Measurements from ENCODE around the gene RIPPLY2. TPM values are rescaled to one million over a fixed set of nuclear protein-coding genes. Genes with fewer than 3 reads are reported as not detected.
A peak's percentile ranks its signal among the peaks of the same experiment; 100 is the strongest.

RIPPLY2 gene
- polyA plus RNA-seq, 1 of the 3 experiments (the other 2 are of a cell fraction): 0.33 TPM

DNA sequence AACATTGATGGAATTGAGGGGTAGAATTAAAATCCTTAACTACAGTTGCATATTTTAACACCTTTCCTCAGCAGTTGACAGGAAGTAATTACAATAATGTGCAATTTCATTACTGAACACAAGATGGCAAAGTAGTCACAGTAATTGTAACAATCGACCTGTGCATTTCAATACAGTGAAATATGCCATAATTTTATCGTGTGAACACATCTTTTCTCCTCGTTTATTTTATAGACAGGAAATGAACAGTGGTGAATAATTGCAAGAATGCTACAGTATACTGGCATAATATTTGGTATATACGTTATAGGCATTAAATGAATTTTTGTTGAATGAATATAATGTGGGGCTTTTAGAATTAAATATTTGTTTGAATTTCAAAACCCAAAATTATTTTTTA is 31.4 kb downstream of the RIPPLY2 start:
- TF ChIP-seq SMC3 (IDR thresholded peaks at IDR 0.05; ENCODE audit: low read depth, low read length): peak; percentile 81
- TF ChIP-seq RAD21 (IDR thresholded peaks at IDR 0.05; ENCODE audit: low read length): peak; percentile 97
- no peak for TF ChIP-seq RCOR1 (IDR thresholded peaks at IDR 0.05; ENCODE audit: low read length)
- TF ChIP-seq, protein P1, sequence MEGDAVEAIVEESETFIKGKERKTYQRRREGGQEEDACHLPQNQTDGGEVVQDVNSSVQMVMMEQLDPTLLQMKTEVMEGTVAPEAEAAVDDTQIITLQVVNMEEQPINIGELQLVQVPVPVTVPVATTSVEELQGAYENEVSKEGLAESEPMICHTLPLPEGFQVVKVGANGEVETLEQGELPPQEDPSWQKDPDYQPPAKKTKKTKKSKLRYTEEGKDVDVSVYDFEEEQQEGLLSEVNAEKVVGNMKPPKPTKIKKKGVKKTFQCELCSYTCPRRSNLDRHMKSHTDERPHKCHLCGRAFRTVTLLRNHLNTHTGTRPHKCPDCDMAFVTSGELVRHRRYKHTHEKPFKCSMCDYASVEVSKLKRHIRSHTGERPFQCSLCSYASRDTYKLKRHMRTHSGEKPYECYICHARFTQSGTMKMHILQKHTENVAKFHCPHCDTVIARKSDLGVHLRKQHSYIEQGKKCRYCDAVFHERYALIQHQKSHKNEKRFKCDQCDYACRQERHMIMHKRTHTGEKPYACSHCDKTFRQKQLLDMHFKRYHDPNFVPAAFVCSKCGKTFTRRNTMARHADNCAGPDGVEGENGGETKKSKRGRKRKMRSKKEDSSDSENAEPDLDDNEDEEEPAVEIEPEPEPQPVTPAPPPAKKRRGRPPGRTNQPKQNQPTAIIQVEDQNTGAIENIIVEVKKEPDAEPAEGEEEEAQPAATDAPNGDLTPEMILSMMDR (IDR thresholded peaks at IDR 0.05): peak; percentile 82
- TF ChIP-seq JUND (IDR thresholded peaks at IDR 0.05): no peak
- TF ChIP-seq GATA2 (CRISPR knock-in tag; IDR thresholded peaks at IDR 0.05): peak; percentile 60
- Histone ChIP-seq H3F3A (replicated peaks; ENCODE audit: insufficient read depth) (no peaks in the 10 kb centered on the region), H3K4me2 (no peak overlapping the region), H3K9ac (no peak overlapping the region), H3K27me3 (ENCODE audit: insufficient read depth) (no peaks in the 10 kb centered on the region), H3K4me3 (ENCODE audit: low read depth in 2 of 2, low read length in 1 of 2) (no peak overlapping the region; a peak in 1 of 4 replicates), H3K27ac (ENCODE audit: low read depth in 2 of 2, low read length in 1 of 2) (no peak overlapping the region), H3K9me3 (no peaks in the 10 kb centered on the region), H3K4me1 (ENCODE audit: control insufficient read depth in 1 of 2, insufficient read depth in 2 of 2, low read depth in 1 of 2, low read length in 1 of 2) (peaks cover 0 to 4% of the 10 kb centered on the region in 2 experiments; a peak in 2 of 4 replicates), H3K79me2 (ENCODE audit: insufficient read depth) (no peaks in the 10 kb centered on the region), H3K36me3 (replicated peaks in 1 of 2; ENCODE audit: control insufficient read depth in 1 of 2, insufficient read depth in 2 of 2, low read length in 1 of 2) (peaks cover 0 to 5% of the 10 kb centered on the region in 2 experiments), H2AFZ (ENCODE audit: low read depth) (no peak overlapping the region), H4K20me1 (ENCODE audit: insufficient read depth) (peaks cover 5% of the 10 kb centered on the region; the same call in 1 of the 2 replicates), H3K9me2 (no peaks in the 10 kb centered on the region)
- CTCF ChIA-PET: interaction anchor here (0.6 to 3.5 kb wide), 19 partner anchors 8 to 369 kb away, joined by 3 to 31 read pairs (median 4); partner anchors contain the start of genes CEP162, CYB5R4 and MRAP2
- peak; percentile 48 for DNase-seq
- 8% methylated on average over 4 of the region's 4 CpGs for WGBS (ENCODE audit: low lambda C conversion rate)
- POLR2A ChIA-PET: no interaction called here

DNA sequence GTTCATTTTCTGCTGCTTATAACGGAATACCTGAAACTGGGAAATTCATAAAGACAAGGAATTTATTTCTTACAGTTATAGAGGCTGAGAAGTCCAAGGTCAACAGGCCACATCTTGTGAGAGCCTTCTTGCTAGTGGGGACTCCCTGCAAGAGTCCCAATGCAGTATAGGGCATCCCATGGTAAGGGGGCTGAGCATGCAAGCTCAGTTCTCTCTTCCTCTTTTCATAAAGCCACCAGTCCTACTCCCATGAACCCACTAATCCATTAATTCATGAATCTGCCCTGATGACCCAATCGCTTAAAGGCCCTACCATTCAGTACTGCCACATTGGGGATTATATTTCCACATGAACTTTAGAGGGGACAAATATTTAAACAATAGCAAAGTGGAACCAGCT is 32.8 kb downstream of the RIPPLY2 start:
- Histone ChIP-seq H3K4me2 (no peak overlapping the region), H3K9ac (no peak overlapping the region), H3K9me3 (no peaks in the 10 kb centered on the region), H3K4me1 (ENCODE audit: control insufficient read depth in 1 of 2, insufficient read depth in 2 of 2, low read depth in 1 of 2, low read length in 1 of 2) (peaks cover 0 to 4% of the 10 kb centered on the region in 2 experiments; a peak in 2 of 4 replicates), H3F3A (replicated peaks; ENCODE audit: insufficient read depth) (no peaks in the 10 kb centered on the region), H3K9me2 (no peaks in the 10 kb centered on the region), H3K4me3 (ENCODE audit: low read depth in 2 of 2, low read length in 1 of 2) (no peak overlapping the region), H3K36me3 (replicated peaks in 1 of 2; ENCODE audit: control insufficient read depth in 1 of 2, insufficient read depth in 2 of 2, low read length in 1 of 2) (peaks cover 0 to 5% of the 10 kb centered on the region in 2 experiments), H3K27ac (ENCODE audit: low read depth in 2 of 2, low read length in 1 of 2) (peak overlapping the region in 1 of 2 experiments; percentile 43; a peak in 1 of 4 replicates), H3K79me2 (ENCODE audit: insufficient read depth) (no peaks in the 10 kb centered on the region), H4K20me1 (ENCODE audit: insufficient read depth) (no peaks in the 10 kb centered on the region), H2AFZ (ENCODE audit: low read depth) (no peak overlapping the region), H3K27me3 (ENCODE audit: insufficient read depth) (no peaks in the 10 kb centered on the region)
- CTCF ChIA-PET: interaction anchor here (0.9 to 3.5 kb wide), 5 partner anchors 11 to 341 kb away, joined by 3 to 31 read pairs (median 3); partner anchors contain the start of genes CEP162, CYB5R4 and RIPPLY2
- WGBS (ENCODE audit: low lambda C conversion rate): 93% methylated on average over 2 of the region's 2 CpGs
- TF ChIP-seq MEF2A (IDR thresholded peaks at IDR 0.05; ENCODE audit: borderline replicate concordance, low read depth) (no peak), YY1 (IDR thresholded peaks at IDR 0.05; ENCODE audit: low read depth) (no peak), ELF1 (IDR thresholded peaks at IDR 0.05) (no peak), GATA2 (CRISPR knock-in tag; IDR thresholded peaks at IDR 0.05) (no peak)
- TF ChIP-seq, protein P2, sequence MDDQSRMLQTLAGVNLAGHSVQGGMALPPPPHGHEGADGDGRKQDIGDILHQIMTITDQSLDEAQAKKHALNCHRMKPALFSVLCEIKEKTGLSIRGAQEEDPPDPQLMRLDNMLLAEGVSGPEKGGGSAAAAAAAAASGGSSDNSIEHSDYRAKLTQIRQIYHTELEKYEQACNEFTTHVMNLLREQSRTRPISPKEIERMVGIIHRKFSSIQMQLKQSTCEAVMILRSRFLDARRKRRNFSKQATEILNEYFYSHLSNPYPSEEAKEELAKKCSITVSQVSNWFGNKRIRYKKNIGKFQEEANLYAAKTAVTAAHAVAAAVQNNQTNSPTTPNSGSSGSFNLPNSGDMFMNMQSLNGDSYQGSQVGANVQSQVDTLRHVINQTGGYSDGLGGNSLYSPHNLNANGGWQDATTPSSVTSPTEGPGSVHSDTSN (IDR thresholded peaks at IDR 0.05): no peak
- TF ChIP-seq, protein P3, sequence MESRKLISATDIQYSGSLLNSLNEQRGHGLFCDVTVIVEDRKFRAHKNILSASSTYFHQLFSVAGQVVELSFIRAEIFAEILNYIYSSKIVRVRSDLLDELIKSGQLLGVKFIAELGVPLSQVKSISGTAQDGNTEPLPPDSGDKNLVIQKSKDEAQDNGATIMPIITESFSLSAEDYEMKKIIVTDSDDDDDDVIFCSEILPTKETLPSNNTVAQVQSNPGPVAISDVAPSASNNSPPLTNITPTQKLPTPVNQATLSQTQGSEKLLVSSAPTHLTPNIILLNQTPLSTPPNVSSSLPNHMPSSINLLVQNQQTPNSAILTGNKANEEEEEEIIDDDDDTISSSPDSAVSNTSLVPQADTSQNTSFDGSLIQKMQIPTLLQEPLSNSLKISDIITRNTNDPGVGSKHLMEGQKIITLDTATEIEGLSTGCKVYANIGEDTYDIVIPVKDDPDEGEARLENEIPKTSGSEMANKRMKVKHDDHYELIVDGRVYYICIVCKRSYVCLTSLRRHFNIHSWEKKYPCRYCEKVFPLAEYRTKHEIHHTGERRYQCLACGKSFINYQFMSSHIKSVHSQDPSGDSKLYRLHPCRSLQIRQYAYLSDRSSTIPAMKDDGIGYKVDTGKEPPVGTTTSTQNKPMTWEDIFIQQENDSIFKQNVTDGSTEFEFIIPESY (IDR thresholded peaks at IDR 0.05; ENCODE audit: borderline replicate concordance, low read depth): no peak
- TF ChIP-seq, protein P4, sequence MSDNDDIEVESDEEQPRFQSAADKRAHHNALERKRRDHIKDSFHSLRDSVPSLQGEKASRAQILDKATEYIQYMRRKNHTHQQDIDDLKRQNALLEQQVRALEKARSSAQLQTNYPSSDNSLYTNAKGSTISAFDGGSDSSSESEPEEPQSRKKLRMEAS (IDR thresholded peaks at IDR 0.05; ENCODE audit: low read depth): no peak
- POLR2A ChIA-PET: no interaction called here
- no peak for DNase-seq
